Skeletal muscle tissue (tissue), 4 donors: ENCODE measurements around the gene PTMA. TPM values are rescaled to one million over a fixed set of nuclear protein-coding genes. Genes with fewer than 3 reads are reported as not detected.
A peak's percentile ranks its signal among the peaks of the same experiment; 100 is the strongest.

Source experiments
- H3K27ac ChIP-seq: one replicate; pipeline ENCODE4 v1.7.0; 2013; ENCODE audit warnings: mild to moderate bottlenecking, low read depth, low read length, inconsistent platforms
- H3K27me3 ChIP-seq, 3 donors: one replicate each; pipeline ENCODE4 v1.7.0; 2013; ENCODE audit warnings: low read length in 3 of 3; ENCODE audit not compliant: control insufficient read depth in 3 of 3, insufficient read depth in 3 of 3
- H3K36me3 ChIP-seq, 3 donors: one replicate each; pipeline ENCODE4 v1.7.0; 2013; ENCODE audit warnings: low read length in 3 of 3; ENCODE audit not compliant: control insufficient read depth in 3 of 3, insufficient read depth in 3 of 3
- H3K4me1 ChIP-seq, 3 donors: one replicate each; pipeline ENCODE4 v1.7.0; 2013; ENCODE audit warnings: low read length in 3 of 3, mild to moderate bottlenecking in 3 of 3; ENCODE audit not compliant: control insufficient read depth in 3 of 3, insufficient read depth in 3 of 3
- H3K4me3 ChIP-seq, 3 donors: one replicate each; pipeline ENCODE4 v1.7.0; 2013; ENCODE audit warnings: low read length in 3 of 3
- H3K9ac ChIP-seq, 3 donors: one replicate each; pipeline ENCODE4 v1.7.0; 2013; ENCODE audit warnings: low read length in 3 of 3, mild to moderate bottlenecking in 3 of 3, moderate library complexity in 2 of 3, low read depth in 1 of 3
- H3K9me3 ChIP-seq, 3 donors: one replicate each; pipeline ENCODE4 v1.7.0; 2013; ENCODE audit warnings: low read length in 3 of 3; ENCODE audit not compliant: control insufficient read depth in 3 of 3
- total RNA-seq: library from RNA; depleted of rRNA; stranded (reverse); fragments of >200 nt; gene quantifications from one replicate; pipeline ENCODE4 v1.2.3, GENCODE V29; 2014
- donor health status: Osteomylitis.

PTMA gene
- total RNA-seq, 1 donor from 2014 or later, result 422 TPM

GRCh38 chr2:231692847-231693246 lies 15.5 kb upstream of the PTMA start:
- Histone ChIP-seq H3K27ac (no peak overlapping the region), H3K27me3 (no peaks in the 10 kb centered on the region), H3K4me1 (peaks cover 15 to 19% (median 17%) of the 10 kb centered on the region in 3 donors), H3K36me3 (no peaks in the 10 kb centered on the region), H3K9ac (no peak overlapping the region), H3K4me3 (no peak overlapping the region), H3K9me3 (no peaks in the 10 kb centered on the region)

DNA sequence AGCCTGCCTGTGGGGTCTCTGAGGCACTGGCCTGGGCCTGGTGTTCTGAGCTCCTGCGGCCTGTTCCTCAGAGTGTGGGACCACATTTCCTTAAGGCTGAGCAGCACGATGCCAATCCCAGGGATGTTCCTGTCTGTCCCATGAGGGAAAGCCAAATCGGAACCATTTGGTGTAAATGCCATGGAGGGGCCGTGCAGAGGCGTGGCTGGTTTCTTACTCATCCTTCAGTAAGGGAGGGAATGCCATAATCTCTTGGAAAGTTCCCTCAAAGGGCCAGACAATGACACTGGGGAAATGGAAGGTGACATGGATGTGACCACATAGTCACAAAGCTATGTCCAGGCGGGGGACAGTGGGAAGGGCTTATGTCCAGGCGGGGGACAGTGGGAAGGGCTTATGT lies 14.4 kb upstream of the PTMA start:
- Histone ChIP-seq H3K4me1 (peaks cover 6 to 10% (median 7%) of the 10 kb centered on the region in 3 donors), H3K9ac (no peak overlapping the region), H3K27ac (no peak overlapping the region), H3K27me3 (no peaks in the 10 kb centered on the region), H3K36me3 (no peaks in the 10 kb centered on the region), H3K4me3 (no peak overlapping the region), H3K9me3 (no peaks in the 10 kb centered on the region)

- Histone ChIP-seq H3K27me3 (no peaks in the 10 kb centered on the region), H3K9ac (no peak overlapping the region), H3K4me1 (peaks cover 0 to 6% (median 0%) of the 10 kb centered on the region in 3 donors), H3K27ac (no peak overlapping the region), H3K4me3 (no peak overlapping the region), H3K9me3 (no peaks in the 10 kb centered on the region), H3K36me3 (no peaks in the 10 kb centered on the region)
Measured at GRCh38 chr2:231696004-231696367, 12.3 kb upstream of the PTMA start.

GRCh38 chr2:231699006-231699405 lies 9.3 kb upstream of the PTMA start:
- H3K4me3 ChIP-seq, result no peak overlapping the region
- H3K36me3 ChIP-seq, result no peaks in the 10 kb centered on the region
- H3K9ac ChIP-seq, result no peak overlapping the region
- peaks cover 6 to 11% (median 9%) of the 10 kb centered on the region in 3 donors for H3K4me1 ChIP-seq
- no peaks in the 10 kb centered on the region for H3K27me3 ChIP-seq
- H3K9me3 ChIP-seq, result no peaks in the 10 kb centered on the region
- H3K27ac ChIP-seq, result no peak overlapping the region

GRCh38 chr2:231701456-231702373 lies 6.6 kb upstream of the PTMA start:
- Histone ChIP-seq H3K27me3 (no peaks in the 10 kb centered on the region), H3K27ac (peak overlapping the region; percentile 30), H3K36me3 (no peaks in the 10 kb centered on the region), H3K4me1 (peaks cover 7 to 28% (median 20%) of the 10 kb centered on the region in 3 donors), H3K9me3 (no peaks in the 10 kb centered on the region), H3K9ac (peak overlapping the region in 2 of 3 donors; percentile 50 to 64), H3K4me3 (no peak overlapping the region)

GRCh38 chr2:231704017-231704416 lies 4.3 kb upstream of the PTMA start:
- peaks cover 11 to 35% (median 25%) of the 10 kb centered on the region in 3 donors for H3K4me1 ChIP-seq
- no peaks in the 10 kb centered on the region for H3K27me3 ChIP-seq
- no peak overlapping the region for H3K27ac ChIP-seq
- H3K9me3 ChIP-seq, result no peaks in the 10 kb centered on the region
- H3K4me3 ChIP-seq, result no peak overlapping the region
- H3K9ac ChIP-seq, result no peak overlapping the region
- no peaks in the 10 kb centered on the region for H3K36me3 ChIP-seq

DNA sequence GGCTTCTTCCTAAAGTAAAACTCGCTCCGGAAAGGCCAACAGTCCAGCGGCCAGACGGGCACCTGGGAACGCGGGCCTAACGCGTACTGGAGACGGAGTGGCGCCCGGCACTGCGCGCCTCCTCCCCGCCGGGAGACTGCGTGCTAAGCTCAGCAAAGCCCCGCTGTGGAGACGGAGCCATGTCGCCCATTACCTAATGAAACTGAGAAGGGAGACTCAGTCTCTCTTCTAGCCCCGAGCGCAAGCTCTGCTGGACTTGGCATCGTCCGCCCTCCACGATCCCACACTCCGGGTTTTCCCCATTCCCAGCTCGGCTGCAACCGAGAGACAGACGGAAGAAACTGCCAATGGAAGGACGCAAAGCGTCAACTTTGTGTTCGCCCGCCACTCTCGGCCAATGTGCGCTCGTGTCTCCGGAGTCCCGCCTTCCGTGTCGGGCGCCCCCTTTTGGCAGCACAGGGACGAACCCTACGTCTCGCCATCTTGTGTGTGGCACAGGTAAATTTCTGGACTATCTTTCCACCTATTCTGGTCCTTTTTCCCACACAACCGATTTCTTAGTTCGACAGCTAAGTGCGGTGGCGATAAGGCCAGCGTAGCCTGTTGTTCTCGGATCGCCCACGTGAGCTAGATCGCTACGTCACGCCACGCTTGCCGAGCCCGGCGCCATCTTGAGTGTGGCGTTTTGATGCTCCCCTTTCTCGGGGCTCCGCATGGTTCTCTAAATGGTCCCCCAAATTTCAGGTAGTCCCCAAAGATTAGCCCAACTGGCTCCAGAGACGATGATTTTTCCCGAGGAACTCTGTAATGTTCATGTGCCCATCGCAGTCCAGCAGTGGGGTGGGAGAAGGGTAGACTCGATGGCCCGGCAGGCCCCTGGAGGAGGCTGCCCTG lies 1.3 kb upstream of the PTMA start:
- Histone ChIP-seq H3K27ac (peak overlapping the region; percentile 97), H3K9ac (peak overlapping the region; percentile 95 to 100 (median 98)), H3K4me1 (peaks cover 22 to 49% (median 38%) of the 10 kb centered on the region in 3 donors), H3K4me3 (peak overlapping the region; percentile 72 to 98 (median 90)), H3K9me3 (no peaks in the 10 kb centered on the region), H3K36me3 (peaks cover 3 to 5% (median 4%) of the 10 kb centered on the region in 3 donors), H3K27me3 (no peaks in the 10 kb centered on the region)

GRCh38 chr2:231707625-231707926 lies 749 bp upstream of the PTMA start:
- H3K9ac ChIP-seq, result peak overlapping the region; percentile 95 to 100 (median 98)
- no peaks in the 10 kb centered on the region for H3K27me3 ChIP-seq
- H3K36me3 ChIP-seq, result peaks cover 9 to 11% (median 10%) of the 10 kb centered on the region in 3 donors
- H3K27ac ChIP-seq, result peak overlapping the region; percentile 97
- H3K9me3 ChIP-seq, result no peaks in the 10 kb centered on the region
- peak overlapping the region; percentile 72 to 98 (median 90) for H3K4me3 ChIP-seq
- peaks cover 28 to 52% (median 40%) of the 10 kb centered on the region in 3 donors for H3K4me1 ChIP-seq

GRCh38 chr2:231708773-231709635 lies 679 bp downstream of the PTMA start:
- Histone ChIP-seq H3K9ac (peak overlapping the region; percentile 87 to 97 (median 93)), H3K4me1 (peaks cover 34 to 60% (median 46%) of the 10 kb centered on the region in 3 donors), H3K4me3 (peak overlapping the region; percentile 77 to 82 (median 80)), H3K27me3 (no peaks in the 10 kb centered on the region), H3K9me3 (no peaks in the 10 kb centered on the region), H3K27ac (peak overlapping the region; percentile 97), H3K36me3 (peaks cover 9 to 12% (median 10%) of the 10 kb centered on the region in 3 donors)
